GM18951 (cell line): Measurements from ENCODE around the gene BLID.

Experiments used
- POLR2A ChIP-seq: IDR thresholded peaks from 4 replicates; pipeline ENCODE4 v1.6.1; 2011; ENCODE audit warnings: mild to moderate bottlenecking; ENCODE audit not compliant: insufficient read length, insufficient read depth; ENCODE audit errors: extremely low read depth
- in situ Hi-C: fragments of 300-500 bp; cut with MboI; formaldehyde crosslinking; loops from one replicate; pipeline ENCODE4 v1.12.0; 2022; ENCODE audit warnings: low sequenced_read_pairs, mixed read lengths, inconsistent platforms; ENCODE audit not compliant: unreplicated experiment

BLID gene

GRCh38 chr11:122115524-122116379 is at the start of gene BLID:
Gene BLID (minus strand): TSS chr11:122116215. CDS start chr11:122115922, 293 bp downstream.
- in situ Hi-C loops, result no loop called here
- no peak for TF ChIP-seq POLR2A

GRCh38 chr11:122163053-122163819 is 47.2 kb upstream of the BLID start:
- in situ Hi-C loops, result no loop called here

GRCh38 chr11:122162095-122162494 is 46.1 kb upstream of the BLID start:
- in situ Hi-C loops, result no loop called here
- TF ChIP-seq POLR2A, result no peak

More at GRCh38 chr11:122163053-122163819, 47.2 kb upstream of the BLID start:
- no peak for TF ChIP-seq POLR2A

- no peak for TF ChIP-seq POLR2A
- in situ Hi-C loops, result no loop called here
Measured at GRCh38 chr11:122160841-122161590, 45.0 kb upstream of the BLID start.

GRCh38 chr11:122159861-122160260 is 43.8 kb upstream of the BLID start:
- in situ Hi-C loops, result no loop called here

GRCh38 chr11:122159173-122159721 is 43.2 kb upstream of the BLID start:
- in situ Hi-C loops, result no loop called here
- TF ChIP-seq POLR2A, result no peak

More at GRCh38 chr11:122159861-122160260, 43.8 kb upstream of the BLID start:
- no peak for TF ChIP-seq POLR2A

- in situ Hi-C loops, result no loop called here
- TF ChIP-seq POLR2A, result no peak
Measured at GRCh38 chr11:122158171-122158570, 42.2 kb upstream of the BLID start.

GRCh38 chr11:122157653-122158161 is 41.7 kb upstream of the BLID start:
- in situ Hi-C loops, result no loop called here
- no peak for TF ChIP-seq POLR2A

- no peak for TF ChIP-seq POLR2A
- in situ Hi-C loops, result no loop called here
Measured at GRCh38 chr11:122156940-122157382, 40.9 kb upstream of the BLID start.

GRCh38 chr11:122155765-122156527 is 39.9 kb upstream of the BLID start:
- in situ Hi-C loops, result no loop called here
- TF ChIP-seq POLR2A, result no peak

GRCh38 chr11:122154994-122155393 is 39.0 kb upstream of the BLID start:
- TF ChIP-seq POLR2A, result no peak
- in situ Hi-C loops, result no loop called here

- TF ChIP-seq POLR2A, result no peak
- in situ Hi-C loops, result no loop called here
Measured at GRCh38 chr11:122154227-122154626, 38.2 kb upstream of the BLID start.
